Smooth muscle cell of the coronary artery (primary cell): ENCODE results near the gene B2M. TPM values are rescaled to one million over a fixed set of nuclear protein-coding genes. Genes with fewer than 3 reads are reported as not detected.

Source experiments
- total RNA-seq: library from RNA; depleted of rRNA; stranded (reverse); fragments of >200 nt; gene quantifications from 2 replicates; pipeline ENCODE4 v1.2.3, GENCODE V29; 2014; ENCODE audit warnings: low replicate concordance

B2M gene
- 1,763 and 2,678 TPM in 2 replicates for total RNA-seq

DNA sequence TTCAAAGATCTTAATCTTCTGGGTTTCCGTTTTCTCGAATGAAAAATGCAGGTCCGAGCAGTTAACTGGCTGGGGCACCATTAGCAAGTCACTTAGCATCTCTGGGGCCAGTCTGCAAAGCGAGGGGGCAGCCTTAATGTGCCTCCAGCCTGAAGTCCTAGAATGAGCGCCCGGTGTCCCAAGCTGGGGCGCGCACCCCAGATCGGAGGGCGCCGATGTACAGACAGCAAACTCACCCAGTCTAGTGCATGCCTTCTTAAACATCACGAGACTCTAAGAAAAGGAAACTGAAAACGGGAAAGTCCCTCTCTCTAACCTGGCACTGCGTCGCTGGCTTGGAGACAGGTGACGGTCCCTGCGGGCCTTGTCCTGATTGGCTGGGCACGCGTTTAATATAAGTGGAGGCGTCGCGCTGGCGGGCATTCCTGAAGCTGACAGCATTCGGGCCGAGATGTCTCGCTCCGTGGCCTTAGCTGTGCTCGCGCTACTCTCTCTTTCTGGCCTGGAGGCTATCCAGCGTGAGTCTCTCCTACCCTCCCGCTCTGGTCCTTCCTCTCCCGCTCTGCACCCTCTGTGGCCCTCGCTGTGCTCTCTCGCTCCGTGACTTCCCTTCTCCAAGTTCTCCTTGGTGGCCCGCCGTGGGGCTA is at the start of gene B2M, which contains the start of gene PATL2:
B2M (plus strand) TSS at position 422 of the 647 bp plus-strand sequence; CDS start at position 452, 30 bp downstream.
PATL2 (minus strand) TSS at position 228 of the 647 bp plus-strand sequence. CDS start 34,833 bp downstream, outside the sequence.

DNA sequence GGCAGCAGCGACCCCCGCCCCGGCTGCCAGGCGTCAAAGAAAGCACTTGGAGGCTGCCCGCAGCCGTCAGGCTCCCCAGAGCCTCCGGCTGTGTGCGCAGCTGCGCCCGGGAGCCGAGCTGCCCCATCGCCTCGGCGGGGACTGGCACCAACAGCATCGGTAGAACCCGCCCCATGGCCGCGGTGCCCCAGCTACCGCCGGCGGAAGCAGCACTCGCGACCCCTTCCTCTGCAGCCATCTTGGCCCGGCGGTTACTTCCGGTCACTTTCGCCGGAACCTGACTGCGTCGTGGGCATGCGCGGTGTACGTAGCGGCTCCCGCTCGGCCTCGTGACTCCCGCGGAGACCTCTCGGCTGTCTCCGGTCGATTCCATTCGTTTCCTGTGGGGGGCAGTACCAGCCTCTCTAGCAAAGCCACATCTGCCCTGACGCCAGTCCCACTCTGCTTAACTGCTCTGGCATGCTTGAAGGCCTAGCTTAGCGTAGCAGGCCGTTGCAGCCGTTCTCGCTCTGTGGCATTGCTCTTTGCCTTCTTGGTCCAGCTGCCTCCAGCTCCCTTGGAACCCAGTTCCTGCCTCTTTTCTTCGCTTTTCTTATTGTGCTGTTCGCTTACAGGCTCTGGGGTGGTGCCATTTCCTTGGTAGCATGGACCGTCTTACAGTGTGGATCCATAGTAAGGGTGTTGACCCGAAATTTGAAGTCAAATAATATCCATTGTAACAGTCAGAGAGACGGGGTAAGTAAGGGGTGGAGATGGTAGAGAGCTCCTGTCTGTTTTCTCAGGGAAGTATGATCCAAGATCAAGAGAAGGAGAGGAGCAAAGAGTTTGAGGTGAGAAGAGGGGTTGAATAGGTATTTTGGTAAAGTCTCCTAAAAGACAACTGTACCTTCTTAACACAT is 47.7 kb upstream of the B2M start, which contains the start of gene SPG11:
SPG11 (minus strand) TSS at position 253 of the 899 bp plus-strand sequence; CDS start at position 238, 15 bp downstream.

DNA sequence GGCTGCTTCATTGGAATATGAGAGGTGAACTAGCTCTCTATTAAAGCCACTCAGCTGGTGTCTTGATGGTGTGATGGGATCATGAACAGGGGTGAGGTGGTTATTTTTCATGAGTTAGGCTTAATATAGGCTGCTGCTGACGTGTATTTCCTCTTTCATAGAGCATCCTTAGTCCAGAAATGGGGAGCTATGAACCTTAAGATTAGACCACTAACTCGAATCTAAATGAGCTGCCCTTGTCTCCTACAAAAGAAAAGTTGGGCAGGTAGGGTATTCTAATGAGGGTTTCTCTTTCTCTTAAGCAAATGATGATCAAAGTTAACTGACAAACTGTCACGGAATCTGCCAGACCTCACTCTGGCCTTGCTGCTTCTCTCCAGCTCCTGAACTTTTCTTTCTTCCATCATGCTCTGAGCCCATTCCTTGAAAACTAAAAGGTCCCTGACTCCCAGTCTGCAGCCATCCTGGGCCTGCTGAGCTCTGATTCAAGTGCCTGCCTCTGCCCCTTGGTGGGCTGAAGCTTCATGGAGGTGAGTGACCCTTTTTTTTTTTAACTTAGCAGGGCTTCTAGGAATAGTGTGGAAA is 25.0 kb downstream of the B2M start, which contains the start of gene TRIM69:
TRIM69 (plus strand) TSS at position 348 of the 585 bp plus-strand sequence; CDS start at position 525, 177 bp downstream.

Other genes starting within 250 kb of the B2M start
- 11.2 and 31.8 TPM in 2 replicates for gene EIF3J, start 174.4 kb upstream of the B2M start, total RNA-seq
- 42.8 and 81.3 TPM in 2 replicates for gene SPG11, start 47.9 kb upstream of the B2M start, total RNA-seq
- 0.08 and 0.82 TPM in 2 replicates for gene PATL2, start 194 bp upstream of the B2M start, total RNA-seq
- 7.3 and 18.1 TPM in 2 replicates for gene TRIM69, start 25.0 kb downstream of the B2M start, total RNA-seq
- not detected in 2 replicates for gene TERB2, start 245.2 kb downstream of the B2M start, total RNA-seq